Liver (tissue), 9 donors: ENCODE data around the gene MEIS1. TPM values are rescaled to one million over a fixed set of nuclear protein-coding genes. Genes with fewer than 3 reads are reported as not detected.

ENCODE experiments used
- DNase-seq: peaks from one replicate; pipeline ENCODE4 v3.0.0-alpha.2; 2017; ENCODE audit warnings: low spot score
- H3K27ac ChIP-seq, 2 donors: one replicate each; pipeline ENCODE4 v1.7.0; 2013; ENCODE audit warnings: inconsistent platforms in 2 of 2, low read length in 2 of 2, control low read depth in 1 of 2, low read depth in 1 of 2, mild to moderate bottlenecking in 1 of 2
- H3K27me3 ChIP-seq, 4 donors: one replicate each; pipeline versions ENCODE4 v1.6.1 to v1.7.0; 2013; ENCODE audit warnings: low read length in 3 of 4, inconsistent platforms in 1 of 4, mild to moderate bottlenecking in 1 of 4, moderate library complexity in 1 of 4; ENCODE audit not compliant: control insufficient read depth in 4 of 4, insufficient read depth in 4 of 4
- H3K36me3 ChIP-seq, 4 donors: one replicate each; pipeline versions ENCODE4 v1.6.1 to v1.7.0; 2013; ENCODE audit warnings: low read length in 3 of 4, mild to moderate bottlenecking in 3 of 4, low read depth in 1 of 4, moderate library complexity in 1 of 4; ENCODE audit not compliant: control insufficient read depth in 4 of 4, insufficient read depth in 3 of 4
- H3K4me1 ChIP-seq, 4 donors: one replicate each; pipeline versions ENCODE4 v1.6.1 to v1.7.0; 2013; ENCODE audit warnings: low read length in 3 of 4, mild to moderate bottlenecking in 3 of 4, moderate library complexity in 1 of 4; ENCODE audit not compliant: control insufficient read depth in 4 of 4, insufficient read depth in 4 of 4
- H3K4me3 ChIP-seq, 3 donors: one replicate each; pipeline versions ENCODE4 v1.6.1 to v1.7.0; 2013; ENCODE audit warnings: low read length in 3 of 3, control low read depth in 1 of 3, low read depth in 1 of 3, mild to moderate bottlenecking in 1 of 3
- H3K9ac ChIP-seq, 2 donors: one replicate each; pipeline ENCODE4 v1.7.0; 2013; ENCODE audit warnings: low read length in 2 of 2, mild to moderate bottlenecking in 2 of 2, moderate library complexity in 2 of 2, control low read depth in 1 of 2, low read depth in 1 of 2
- H3K9me3 ChIP-seq, 4 donors: one replicate each; pipeline versions ENCODE4 v1.6.1 to v1.7.0; 2013; ENCODE audit warnings: low read length in 3 of 4; ENCODE audit not compliant: control insufficient read depth in 4 of 4
- ATF3 ChIP-seq: IDR thresholded peaks from 2 replicates; pipeline ENCODE4 v1.6.1; 2016; ENCODE audit warnings: antibody characterized with exemption
- CTCF ChIP-seq: fragments of 150-350 bp; IDR thresholded peaks from 2 replicates; pipeline ENCODE4 v1.5.1; 2017; ENCODE audit warnings: improper control_type of control experiment, low read depth, low read length; ENCODE audit not compliant: missing input control
- EGR1 ChIP-seq, 2 donors: IDR thresholded peaks; 2 replicates each; pipeline ENCODE4 v1.6.1; 2016 to 2018; ENCODE audit warnings: antibody characterized with exemption in 2 of 2, low read depth in 2 of 2
- FOXA1 ChIP-seq: IDR thresholded peaks from 2 replicates; pipeline ENCODE4 v1.6.1; 2016; ENCODE audit warnings: antibody characterized with exemption
- FOXA2 ChIP-seq: IDR thresholded peaks from 2 replicates; pipeline ENCODE4 v1.6.1; 2016; ENCODE audit warnings: antibody characterized with exemption
- GABPA ChIP-seq, 2 donors: IDR thresholded peaks in 1 of 2; conservative IDR thresholded peaks in 1 of 2; 2 replicates each; pipeline ENCODE4 v1.6.1; 2016; ENCODE audit warnings: antibody characterized with exemption in 2 of 2, mild to moderate bottlenecking in 1 of 2, moderate library complexity in 1 of 2
- HNF4A ChIP-seq, 2 donors: conservative IDR thresholded peaks; 2 replicates each; pipeline ENCODE4 v1.6.1; 2016; ENCODE audit warnings: antibody characterized with exemption in 2 of 2, mild to moderate bottlenecking in 2 of 2
- HNF4G ChIP-seq: IDR thresholded peaks from 2 replicates; pipeline ENCODE4 v1.6.1; 2016; ENCODE audit warnings: antibody characterized with exemption
- JUND ChIP-seq, 2 donors: IDR thresholded peaks; 2 replicates each; pipeline ENCODE4 v1.6.1; 2016; ENCODE audit warnings: antibody characterized with exemption in 2 of 2
- MAX ChIP-seq: IDR thresholded peaks from 2 replicates; pipeline ENCODE4 v1.6.1; 2016; ENCODE audit warnings: antibody characterized with exemption
- RAD21 ChIP-seq, 2 donors: IDR thresholded peaks; 2 replicates each; pipeline ENCODE4 v1.6.1; 2016; ENCODE audit warnings: antibody characterized with exemption in 2 of 2, mild to moderate bottlenecking in 2 of 2
- REST ChIP-seq: IDR thresholded peaks from 2 replicates; pipeline ENCODE4 v1.6.1; 2016; ENCODE audit warnings: antibody characterized with exemption, mild to moderate bottlenecking
- RXRA ChIP-seq, 2 donors: IDR thresholded peaks; 2 replicates each; pipeline ENCODE4 v1.6.1; 2017 to 2018; ENCODE audit warnings: antibody characterized with exemption in 2 of 2, mild to moderate bottlenecking in 1 of 2
- SP1 ChIP-seq: IDR thresholded peaks from 2 replicates; pipeline ENCODE4 v1.6.1; 2018; ENCODE audit warnings: antibody characterized with exemption, mild to moderate bottlenecking
- TAF1 ChIP-seq: conservative IDR thresholded peaks from 2 replicates; pipeline ENCODE4 v1.6.1; 2016; ENCODE audit warnings: antibody characterized with exemption, mild to moderate bottlenecking
- YY1 ChIP-seq: IDR thresholded peaks from 2 replicates; pipeline ENCODE4 v1.6.1; 2016; ENCODE audit warnings: antibody characterized with exemption, mild to moderate bottlenecking
- WGBS: extraction: QIAGEN DNeasy Blood & Tissue Kit; methylation state at CpG from one replicate; pipeline ENCODE4 v1.1.7; 2013; 5-methylcytosine and 5-hydroxymethylcytosine counted together
- polyA plus RNA-seq, 2 donors: library from polyadenylated mRNA; stranded (reverse) in 1 of 2; unstranded in 1 of 2; fragments of 200-250 nt in 1 of 2; fragments of >200 nt in 1 of 2; fragmentation: Nextera tagmentation in 1 of 2; extraction: Ambion mirVana in 1 of 2; gene quantifications; one replicate each; pipeline versions ENCODE4 v1.2.1 to v1.2.3, GENCODE V29; 2013 to 2015
- total RNA-seq, 2 donors: library from RNA; depleted of rRNA; stranded (reverse); fragments of >200 nt; gene quantifications; one replicate each; pipeline ENCODE4 v1.2.3, GENCODE V29; 2014
- TF ChIP-seq, protein P1 (sequence below): IDR thresholded peaks from 2 replicates; pipeline ENCODE4 v1.6.1; 2016; ENCODE audit warnings: antibody characterized with exemption
- donor health status: healthy.
- donor health status: healthy.
- donor health status: healthy.
- donor health status: healthy.
- donor health status: healthy.

MEIS1 gene
- total and polyA plus RNA-seq, 4 donors, result 1.6 to 8.6 (median 5.5) TPM

- TF ChIP-seq MAX (no peak), HNF4G (no peak), RXRA (IDR thresholded peaks at IDR 0.05) (no peak), HNF4A (conservative IDR thresholded peaks at IDR 0.05) (no peak), JUND (IDR thresholded peaks at IDR 0.05) (no peak), ATF3 (no peak)
Measured at GRCh38 chr2:66569321-66569851, 134.5 kb downstream of the MEIS1 start (continued).

DNA sequence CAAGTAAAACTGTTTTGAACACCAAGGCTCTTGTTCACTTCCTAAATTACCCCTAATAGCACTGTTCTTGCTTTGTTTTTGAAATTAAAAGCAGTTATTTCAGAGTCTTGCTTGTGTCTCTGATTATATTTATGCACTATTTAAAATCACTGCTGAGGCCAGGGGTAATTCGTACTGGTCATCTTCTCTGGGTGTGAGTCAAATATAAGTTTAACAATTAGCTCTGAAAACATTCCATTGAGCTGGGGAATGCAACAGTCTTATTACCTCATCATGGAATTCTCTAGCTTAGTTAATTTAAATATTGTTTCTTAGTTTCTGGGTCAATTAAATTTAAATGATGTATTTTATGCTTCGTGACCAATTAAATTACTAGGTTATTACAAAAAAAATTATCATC lies 135.0 kb downstream of the MEIS1 start:
- Histone ChIP-seq H3K9me3 (no peaks in the 10 kb centered on the region), H3K4me1 (peaks cover 0 to 5% (median 4%) of the 10 kb centered on the region in 4 donors), H3K9ac (no peak overlapping the region), H3K4me3 (no peak overlapping the region), H3K27me3 (no peaks in the 10 kb centered on the region), H3K36me3 (no peaks in the 10 kb centered on the region), H3K27ac (no peak overlapping the region)
- no peak for DNase-seq
- 88% methylated on average over 2 of the region's 2 CpGs for whole genome bisulfite sequencing
- TF ChIP-seq, protein P1, sequence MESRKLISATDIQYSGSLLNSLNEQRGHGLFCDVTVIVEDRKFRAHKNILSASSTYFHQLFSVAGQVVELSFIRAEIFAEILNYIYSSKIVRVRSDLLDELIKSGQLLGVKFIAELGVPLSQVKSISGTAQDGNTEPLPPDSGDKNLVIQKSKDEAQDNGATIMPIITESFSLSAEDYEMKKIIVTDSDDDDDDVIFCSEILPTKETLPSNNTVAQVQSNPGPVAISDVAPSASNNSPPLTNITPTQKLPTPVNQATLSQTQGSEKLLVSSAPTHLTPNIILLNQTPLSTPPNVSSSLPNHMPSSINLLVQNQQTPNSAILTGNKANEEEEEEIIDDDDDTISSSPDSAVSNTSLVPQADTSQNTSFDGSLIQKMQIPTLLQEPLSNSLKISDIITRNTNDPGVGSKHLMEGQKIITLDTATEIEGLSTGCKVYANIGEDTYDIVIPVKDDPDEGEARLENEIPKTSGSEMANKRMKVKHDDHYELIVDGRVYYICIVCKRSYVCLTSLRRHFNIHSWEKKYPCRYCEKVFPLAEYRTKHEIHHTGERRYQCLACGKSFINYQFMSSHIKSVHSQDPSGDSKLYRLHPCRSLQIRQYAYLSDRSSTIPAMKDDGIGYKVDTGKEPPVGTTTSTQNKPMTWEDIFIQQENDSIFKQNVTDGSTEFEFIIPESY, result no peak
- TF ChIP-seq FOXA1, result no peak
- no peak for TF ChIP-seq MAX
- no peak for TF ChIP-seq FOXA2
- no peak for TF ChIP-seq CTCF
- TF ChIP-seq REST, result no peak
- TF ChIP-seq HNF4G, result no peak
- no peak for TF ChIP-seq RAD21 (IDR thresholded peaks at IDR 0.05)
- no peak for TF ChIP-seq GABPA (IDR thresholded peaks at IDR 0.05 in 1 of 2, conservative IDR thresholded peaks at IDR 0.05 in 1 of 2)
- TF ChIP-seq EGR1 (IDR thresholded peaks at IDR 0.05; ENCODE audit: low read depth in 2 of 2), result no peak
- no peak for TF ChIP-seq HNF4A (conservative IDR thresholded peaks at IDR 0.05)
- no peak for TF ChIP-seq SP1
- TF ChIP-seq YY1, result no peak
- no peak for TF ChIP-seq JUND (IDR thresholded peaks at IDR 0.05)
- no peak for TF ChIP-seq TAF1
